SK-N-SH (cell line): ENCODE measurements around the gene C1orf141. TPM values are rescaled to one million over a fixed set of nuclear protein-coding genes. Genes with fewer than 3 reads are reported as not detected.

Experiments used
- CTCF ChIA-PET: fragments of 300-600, 350-600 bp; formaldehyde crosslinking; extraction: SDS; loops from one replicate; lab custom pipeline; 2021; lab: Yijun Ruan, JAX
- POLR2A ChIA-PET: fragments of 350-600 bp; sonication (Branson Sonifier 250); formaldehyde crosslinking; extraction: SDS; loops from one replicate; lab custom pipeline; 2020; ENCODE audit warnings: antibody characterized with exemption, inconsistent platforms; lab: Yijun Ruan, JAX
- DNase-seq: peaks from one replicate; pipeline ENCODE4 v3.0.0; 2012
- H2AFZ ChIP-seq: fragments of 200-600 bp; sonication (generic); 2 replicates; pipeline ENCODE4 v1.8.1; 2016; ENCODE audit warnings: antibody characterized with exemption, mild to moderate bottlenecking, low read depth
- H3F3A ChIP-seq: fragments of 200-600 bp; sonication (generic); replicated peaks from 2 replicates; pipeline ENCODE3; 2016; ENCODE audit warnings: antibody characterized with exemption, mild to moderate bottlenecking; ENCODE audit not compliant: insufficient read depth
- H3K27ac ChIP-seq, 2 experiments: fragments of 200-500 bp in 1 of 2; fragments of 200-600 bp in 1 of 2; sonication (Bioruptor generic) in 1 of 2; sonication (generic), shearing (Covaris generic) in 1 of 2; 2 replicates each; pipeline versions ENCODE4 v1.5.1 to v1.6.1; 2014 to 2016; ENCODE audit warnings: low read depth in 2 of 2, inconsistent platforms in 1 of 2, low read length in 1 of 2, mild to moderate bottlenecking in 1 of 2, mixed read lengths in 1 of 2
- H3K27me3 ChIP-seq: fragments of 200-600 bp; sonication (generic), shearing (Covaris generic); 2 replicates; pipeline ENCODE4 v1.6.1; 2016; ENCODE audit warnings: mixed run types; ENCODE audit not compliant: insufficient read depth
- H3K36me3 ChIP-seq, 2 experiments: fragments of 200-500 bp in 1 of 2; fragments of 200-600 bp in 1 of 2; sonication (Bioruptor generic) in 1 of 2; sonication (generic) in 1 of 2; replicated peaks in 1 of 2; 2 replicates each; pipeline versions ENCODE3 to v1.5.1; 2014 to 2016; ENCODE audit warnings: low read length in 1 of 2, mild to moderate bottlenecking in 1 of 2; ENCODE audit not compliant: insufficient read depth in 2 of 2, control insufficient read depth in 1 of 2
- H3K4me1 ChIP-seq, 2 experiments: fragments of 200-500 bp in 1 of 2; fragments of 200-600 bp in 1 of 2; sonication (Bioruptor generic) in 1 of 2; sonication (generic), shearing (Covaris generic) in 1 of 2; 2 replicates each; pipeline versions ENCODE4 v1.5.1 to v1.6.1; 2014 to 2016; ENCODE audit warnings: low read depth in 1 of 2, low read length in 1 of 2, mixed run types in 1 of 2; ENCODE audit not compliant: insufficient read depth in 2 of 2, control insufficient read depth in 1 of 2
- H3K4me2 ChIP-seq: fragments of 200-600 bp; sonication (generic), shearing (Covaris generic); 2 replicates; pipeline ENCODE4 v1.6.1; 2017; ENCODE audit warnings: mixed run types
- H3K4me3 ChIP-seq, 2 experiments: fragments of 200-500 bp in 1 of 2; fragments of 200-600 bp in 1 of 2; sonication (Bioruptor generic) in 1 of 2; sonication (generic), shearing (Covaris generic) in 1 of 2; 2 replicates each; pipeline versions ENCODE4 v1.5.1 to v1.8.1; 2014 to 2016; ENCODE audit warnings: low read depth in 2 of 2, inconsistent platforms in 1 of 2, low read length in 1 of 2, mild to moderate bottlenecking in 1 of 2, mixed read lengths in 1 of 2, moderate library complexity in 1 of 2
- H3K79me2 ChIP-seq: fragments of 200-600 bp; sonication (generic); 2 replicates; pipeline ENCODE4 v1.8.1; 2017; ENCODE audit warnings: mild to moderate bottlenecking; ENCODE audit not compliant: insufficient read depth
- H3K9ac ChIP-seq: fragments of 200-600 bp; sonication (generic); 2 replicates; pipeline ENCODE4 v1.6.1; 2017; ENCODE audit warnings: mixed run types
- H3K9me2 ChIP-seq: fragments of 200-600 bp; sonication (generic); 2 replicates; pipeline ENCODE4 v1.6.1; 2017; ENCODE audit warnings: mixed run types
- H3K9me3 ChIP-seq: fragments of 200-600 bp; sonication (generic); 2 replicates; pipeline ENCODE4 v1.6.1; 2017; ENCODE audit warnings: mixed run types, mild to moderate bottlenecking, moderate library complexity
- H4K20me1 ChIP-seq: fragments of 200-600 bp; sonication (generic); 2 replicates; pipeline ENCODE4 v1.6.1; 2017; ENCODE audit warnings: mild to moderate bottlenecking, mixed run types; ENCODE audit not compliant: insufficient read depth
- CHD2 ChIP-seq: fragments of 150-350 bp; IDR thresholded peaks from 2 replicates; pipeline ENCODE4 v1.6.1; 2018; ENCODE audit warnings: low read length; ENCODE audit not compliant: partially characterized antibody
- CTCF ChIP-seq: fragments of 200-600 bp; sonication (generic); IDR thresholded peaks from 2 replicates; pipeline ENCODE4 v1.6.1; 2017; ENCODE audit warnings: antibody characterized with exemption, mild to moderate bottlenecking, moderate library complexity
- FOSL2 ChIP-seq: IDR thresholded peaks from 2 replicates; pipeline ENCODE4 v1.4.0; 2012; ENCODE audit warnings: low read depth, mild to moderate bottlenecking, moderate library complexity, borderline replicate concordance
- FOXM1 ChIP-seq: IDR thresholded peaks from 2 replicates; pipeline ENCODE4 v1.4.0; 2012; ENCODE audit warnings: low read depth, mild to moderate bottlenecking
- GABPA ChIP-seq: IDR thresholded peaks from 2 replicates; pipeline ENCODE4 v1.4.0; 2012; ENCODE audit warnings: low read depth, mild to moderate bottlenecking
- IRF3 ChIP-seq: fragments of 150-350 bp; IDR thresholded peaks from 2 replicates; pipeline ENCODE4 v1.6.1; 2016; ENCODE audit warnings: mild to moderate bottlenecking, low read depth, low read length
- JUND ChIP-seq: IDR thresholded peaks from 2 replicates; pipeline ENCODE4 v1.4.0; 2012
- MEF2A ChIP-seq: IDR thresholded peaks from 2 replicates; pipeline ENCODE4 v1.4.0; 2012; ENCODE audit warnings: low read depth, borderline replicate concordance
- NFIC ChIP-seq: IDR thresholded peaks from 2 replicates; pipeline ENCODE4 v1.4.0; 2012; ENCODE audit warnings: borderline replicate concordance
- PBX3 ChIP-seq: IDR thresholded peaks from 2 replicates; pipeline ENCODE4; 2012
- POLR2AphosphoS5 ChIP-seq: IDR thresholded peaks from 2 replicates; pipeline ENCODE4 v1.6.1; 2012; ENCODE audit warnings: low read depth, low read length
- TAF1 ChIP-seq: IDR thresholded peaks from 2 replicates; pipeline ENCODE4 v1.6.1; 2012; ENCODE audit warnings: low read depth, mild to moderate bottlenecking, low read length, moderate library complexity, borderline replicate concordance
- USF1 ChIP-seq: IDR thresholded peaks from 2 replicates; pipeline ENCODE4 v1.4.0; 2012; ENCODE audit warnings: low read depth, borderline replicate concordance
- USF2 ChIP-seq: fragments of 150-350 bp; IDR thresholded peaks from 2 replicates; pipeline ENCODE4 v1.6.1; 2017; ENCODE audit warnings: antibody characterized with exemption, low read length, low read depth, borderline replicate concordance
- YY1 ChIP-seq: IDR thresholded peaks from 2 replicates; pipeline ENCODE4 v1.4.0; 2012; ENCODE audit warnings: low read depth, mild to moderate bottlenecking
- WGBS: methylation state at CpG from one replicate; pipeline ENCODE4 v1.1.6; 2017; ENCODE audit warnings: low lambda C conversion rate; 5-methylcytosine and 5-hydroxymethylcytosine counted together
- polyA plus RNA-seq, 3 experiments: library from polyadenylated mRNA; depleted of rRNA; stranded (reverse); fragments of >200 nt; gene quantifications; 2 replicates each; pipeline ENCODE4 v1.2.3, GENCODE V29; 2012

C1orf141 gene
- polyA plus RNA-seq, 1 of the 3 experiments (the other 2 are of a cell fraction), result not detected

- Histone ChIP-seq H3K36me3 (no peaks in the 10 kb centered on the region), H3K4me3 (no peak overlapping the region), H2AFZ (no peak overlapping the region), H3K9ac (no peak overlapping the region), H3K27ac (no peak overlapping the region), H3K9me2 (no peaks in the 10 kb centered on the region), H3K9me3 (no peaks in the 10 kb centered on the region), H3K4me1 (no peaks in the 10 kb centered on the region), H4K20me1 (no peaks in the 10 kb centered on the region), H3K27me3 (no peaks in the 10 kb centered on the region), H3K79me2 (no peaks in the 10 kb centered on the region), H3K4me2 (no peak overlapping the region), H3F3A (no peaks in the 10 kb centered on the region)
- POLR2A ChIA-PET, result no interaction called here
- 71% methylated on average over 1 of the region's 1 CpG for WGBS
- CTCF ChIA-PET, result no interaction called here
- TF ChIP-seq FOSL2 (no peak), USF2 (no peak), MEF2A (no peak), GABPA (no peak), FOXM1 (no peak), IRF3 (no peak), POLR2AphosphoS5 (no peak), CTCF (no peak), YY1 (no peak), NFIC (no peak), TAF1 (no peak), JUND (no peak), CHD2 (no peak), PBX3 (no peak), USF1 (no peak)
- no peak for DNase-seq
These were observed 46.3 kb downstream of the C1orf141 start for GRCh38 chr1:67088440-67088839.
